NCI-H2029 treated with DMSO at 0.1 percent for 48 hours (cell line): ENCODE measurements around the gene MRPS18A.
"Not testable (repeated sequence)": the region's sequence is repeated elsewhere in the genome, so short reads cannot be mapped to it uniquely, and the experiment has no call there.

Experiments used
- DNase-seq: peaks from one replicate; lab custom pipeline; 2025; lab: John Stamatoyannopoulos, UW

MRPS18A gene

GRCh38 chr6:43717389-43717788 lies 29.8 kb upstream of the MRPS18A start:
- DNase-seq: no peak

DNA sequence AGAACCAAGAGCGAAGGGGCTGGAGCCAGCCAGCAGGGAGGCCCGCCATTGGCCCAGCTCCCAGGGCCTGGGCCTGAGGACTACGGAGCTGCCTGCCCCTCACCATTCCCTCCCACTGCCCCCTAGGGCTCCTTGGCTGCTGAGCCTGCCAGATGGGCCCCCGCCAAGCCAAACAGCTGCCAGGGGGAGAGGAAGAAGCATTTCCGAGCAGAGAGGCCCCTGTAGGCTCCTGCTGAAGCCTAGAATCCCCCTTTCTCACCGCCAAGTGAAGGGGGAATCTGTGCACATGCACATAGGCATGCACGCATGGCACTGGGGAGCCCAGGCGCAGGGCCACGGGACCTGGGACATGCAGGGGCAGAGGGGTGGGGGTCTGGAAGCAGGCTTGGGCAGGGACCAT lies 28.5 kb upstream of the MRPS18A start:
- DNase-seq: no peak

GRCh38 chr6:43715056-43715788 lies 27.6 kb upstream of the MRPS18A start:
- DNase-seq: no peak

DNA sequence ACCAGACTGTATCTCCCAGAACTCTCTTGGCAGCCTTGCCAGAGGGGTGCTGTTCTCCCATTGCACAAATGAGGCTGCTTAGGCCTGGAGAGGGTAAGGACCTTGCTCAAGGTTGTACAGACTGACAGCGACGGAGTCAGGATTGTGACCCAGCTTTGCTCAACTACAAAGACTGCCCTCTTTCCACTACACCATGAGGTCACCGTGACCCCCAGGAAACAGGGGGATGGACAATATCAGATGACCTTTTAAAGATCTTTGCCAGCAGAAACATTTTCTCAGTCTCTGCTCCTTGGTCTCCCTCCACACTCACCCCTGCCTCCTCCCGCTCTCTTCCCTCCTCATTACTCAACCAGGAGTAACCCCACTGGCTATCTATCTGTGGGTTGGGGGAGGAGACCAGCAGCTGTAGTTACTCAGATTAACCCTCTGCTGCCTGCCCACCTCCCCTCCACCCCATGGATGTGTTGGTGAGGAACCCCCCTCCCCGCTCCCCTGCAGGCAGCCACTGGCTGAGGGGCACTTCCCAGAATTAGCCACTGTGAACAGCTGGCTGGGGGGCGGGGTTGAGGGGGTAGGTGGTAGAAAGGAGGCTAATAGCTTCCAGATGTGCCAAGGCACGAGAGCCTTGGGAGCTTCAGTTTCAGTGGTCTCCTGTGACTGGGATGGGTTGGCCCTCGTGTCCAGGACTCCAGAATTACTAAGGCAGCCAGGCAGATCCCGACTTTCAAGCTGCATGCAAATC lies 26.9 kb upstream of the MRPS18A start:
- DNase-seq: no peak

GRCh38 chr6:43713643-43714310 lies 26.2 kb upstream of the MRPS18A start:
- DNase-seq: no peak

DNA sequence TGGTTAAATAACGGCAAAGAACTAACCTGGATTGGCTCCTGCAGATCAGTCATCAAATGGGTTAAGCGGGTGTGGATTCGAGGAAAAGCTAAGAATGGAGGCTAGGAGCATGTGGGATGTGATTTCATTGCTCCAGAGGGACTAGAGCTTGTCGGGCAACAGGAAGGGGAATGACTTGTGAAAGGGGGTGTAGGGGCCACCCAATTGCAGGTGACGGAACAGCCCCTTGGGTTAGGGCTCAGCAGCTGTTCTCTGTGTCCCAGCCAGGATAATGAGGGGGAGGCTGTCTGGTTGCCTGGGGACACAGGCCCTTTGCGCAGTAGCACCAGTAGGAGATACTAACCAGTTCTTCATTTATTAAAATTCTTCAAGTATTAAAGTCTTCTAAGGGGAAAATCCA lies 25.0 kb upstream of the MRPS18A start:
- DNase-seq: no peak

DNA sequence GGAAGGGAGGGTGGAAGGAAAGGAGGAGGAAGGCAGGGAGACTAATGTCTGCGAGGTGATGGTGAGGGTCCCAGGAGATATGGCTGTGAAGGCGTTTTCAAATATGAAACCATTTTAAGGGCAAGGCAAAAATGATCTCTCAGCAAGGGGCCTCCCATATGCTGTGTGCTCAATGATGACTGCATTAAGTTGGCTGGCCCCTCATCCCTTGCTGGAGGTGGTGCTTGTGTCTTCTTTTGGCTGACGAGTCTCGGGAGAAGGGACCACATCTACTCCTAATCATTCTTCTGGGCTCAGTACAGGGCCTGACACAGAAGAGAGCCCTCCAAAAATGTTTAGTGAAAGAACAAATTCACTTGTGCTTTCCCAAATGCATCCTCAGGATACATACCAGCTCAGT lies 23.0 kb upstream of the MRPS18A start:
- DNase-seq: no peak

DNA sequence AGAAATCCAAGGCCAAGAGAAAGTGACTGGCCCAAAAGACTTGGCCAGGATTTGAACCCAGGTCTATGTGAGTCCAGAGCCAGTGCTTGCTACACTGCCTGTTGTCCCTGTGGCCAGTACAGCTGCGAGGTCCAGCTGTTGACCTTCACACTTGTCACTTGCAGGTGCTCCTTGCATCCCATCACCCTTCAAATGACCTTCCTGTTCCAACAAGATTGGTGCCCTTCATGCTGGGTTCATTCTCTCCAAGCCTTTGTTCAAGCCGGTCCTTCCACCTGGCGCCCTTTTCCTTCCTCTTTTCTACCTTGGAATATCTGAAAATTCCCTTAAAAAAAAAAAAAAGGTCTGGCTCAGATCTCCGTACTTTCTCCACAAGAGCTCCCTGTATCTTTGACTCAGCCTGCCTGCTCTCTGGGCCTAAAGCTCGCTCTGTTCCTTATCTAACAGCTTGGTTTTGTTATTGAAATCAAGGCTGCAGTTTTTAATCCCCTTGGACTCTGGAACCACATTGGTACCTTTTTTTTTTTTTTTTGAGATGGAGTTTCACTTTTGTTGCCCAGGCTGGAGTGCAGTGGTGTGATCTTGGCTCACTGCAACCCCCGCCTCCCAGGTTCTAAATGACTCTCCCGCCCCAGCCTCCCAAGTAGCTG lies 22.2 kb upstream of the MRPS18A start:
- DNase-seq: no peak

GRCh38 chr6:43708860-43709653 lies 21.5 kb upstream of the MRPS18A start:
- no peak for DNase-seq

- no peak for DNase-seq
Observed at GRCh38 chr6:43707767-43708166, 20.2 kb upstream of the MRPS18A start.

DNA sequence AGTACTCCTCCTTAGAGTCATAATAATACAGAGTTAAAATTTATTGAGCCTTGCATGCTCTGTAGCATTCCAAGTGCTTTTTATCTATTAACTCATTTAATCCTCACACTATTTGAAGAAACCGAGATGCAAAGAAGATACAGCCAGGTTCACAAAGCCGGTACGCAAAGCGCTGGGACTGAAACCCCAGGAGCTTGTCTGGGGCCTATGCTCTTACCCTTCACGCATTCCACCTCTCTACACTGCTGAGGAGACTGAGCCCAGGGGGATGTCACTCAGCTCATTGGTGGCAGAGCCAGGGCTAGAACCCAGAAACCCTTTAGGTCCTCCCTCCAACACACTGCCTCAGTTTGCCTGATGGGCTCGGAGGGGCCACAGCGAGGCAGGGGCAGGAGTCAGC lies 19.7 kb upstream of the MRPS18A start:
- no peak for DNase-seq

DNA sequence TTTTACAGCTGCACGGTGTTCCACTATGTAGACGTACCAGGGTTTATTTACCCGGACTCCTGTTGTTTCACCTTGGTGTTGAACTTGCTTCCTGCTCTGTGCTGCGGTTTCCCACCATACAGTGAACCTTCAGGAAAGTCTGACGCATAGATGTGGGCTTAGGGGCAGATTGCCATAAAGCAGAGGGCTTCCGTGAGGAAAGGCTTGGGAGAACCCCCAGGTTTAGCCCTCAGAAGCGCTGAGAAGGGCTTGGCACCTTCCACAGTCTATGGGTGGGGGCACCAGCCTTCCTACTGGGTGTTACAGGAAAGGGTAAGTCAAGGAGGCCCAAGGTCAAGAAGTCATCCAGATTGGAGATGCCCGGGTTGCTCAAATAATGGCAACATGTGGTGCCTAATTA lies 19.2 kb upstream of the MRPS18A start:
- no peak for DNase-seq

DNA sequence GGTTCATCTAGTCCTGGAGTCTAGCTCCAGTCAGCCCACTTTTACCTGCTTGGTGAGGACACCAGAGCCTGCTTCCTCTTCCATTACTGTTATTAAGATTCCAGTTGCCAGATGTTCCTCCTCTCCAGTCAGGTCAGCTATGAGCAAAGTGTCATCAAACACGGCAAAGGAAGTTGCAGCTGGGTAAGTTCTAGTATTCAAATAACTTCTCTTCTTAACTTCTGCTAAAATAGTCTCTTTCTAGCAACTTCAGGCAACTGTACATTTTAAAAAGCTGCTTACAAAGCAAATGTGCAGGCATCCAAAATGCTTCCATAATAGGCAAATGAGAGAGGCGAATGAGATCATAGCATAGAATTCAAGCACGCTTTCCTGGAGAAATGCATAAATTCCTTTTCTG lies 18.4 kb upstream of the MRPS18A start:
- no peak for DNase-seq

GRCh38 chr6:43703512-43704429 lies 16.2 kb upstream of the MRPS18A start:
- no peak for DNase-seq

DNA sequence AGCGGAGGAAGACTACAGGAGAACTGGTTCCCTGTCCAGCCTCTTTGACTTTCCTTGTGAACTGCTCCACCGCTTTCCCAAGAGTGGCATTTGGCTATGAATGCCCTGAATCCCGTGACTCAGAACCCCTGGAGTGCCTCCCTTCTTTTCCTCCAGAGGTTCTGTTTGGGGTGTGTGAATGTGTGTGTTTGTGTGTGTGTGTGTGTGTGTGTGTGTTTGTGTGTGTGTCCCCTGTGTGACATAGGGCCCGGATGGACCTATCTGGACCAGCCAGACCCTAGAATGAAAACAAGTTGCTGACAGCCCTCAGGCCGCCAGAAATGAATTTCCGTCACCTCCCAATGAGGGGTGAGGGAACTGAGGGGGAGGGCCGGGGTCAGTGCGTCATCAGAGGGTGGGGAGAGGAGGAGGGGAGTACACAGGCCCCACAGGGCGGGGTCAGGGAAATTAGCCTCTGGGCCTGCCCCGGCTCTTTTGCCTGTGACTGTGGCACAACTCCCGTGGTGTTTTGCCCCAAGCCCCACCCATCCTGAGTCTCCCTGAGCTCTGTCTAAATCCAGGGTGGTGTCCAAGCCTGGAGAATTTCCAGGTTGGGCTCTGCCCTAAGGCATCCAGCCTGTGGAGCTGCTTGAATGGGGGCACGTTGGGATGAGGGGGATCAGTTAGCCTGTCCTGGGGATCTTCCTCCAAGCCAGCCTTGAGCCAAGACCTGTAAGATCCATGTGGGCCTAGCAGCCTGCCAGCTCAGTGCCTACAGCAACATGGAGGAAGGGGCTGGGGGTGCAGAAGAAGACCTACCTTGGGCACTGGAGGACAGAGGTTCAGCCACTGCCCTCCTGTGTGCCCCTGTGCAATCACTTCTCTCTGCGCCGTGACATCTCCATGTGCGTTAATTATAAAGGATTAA lies 15.2 kb upstream of the MRPS18A start:
- DNase-seq: peak; percentile 47

DNA sequence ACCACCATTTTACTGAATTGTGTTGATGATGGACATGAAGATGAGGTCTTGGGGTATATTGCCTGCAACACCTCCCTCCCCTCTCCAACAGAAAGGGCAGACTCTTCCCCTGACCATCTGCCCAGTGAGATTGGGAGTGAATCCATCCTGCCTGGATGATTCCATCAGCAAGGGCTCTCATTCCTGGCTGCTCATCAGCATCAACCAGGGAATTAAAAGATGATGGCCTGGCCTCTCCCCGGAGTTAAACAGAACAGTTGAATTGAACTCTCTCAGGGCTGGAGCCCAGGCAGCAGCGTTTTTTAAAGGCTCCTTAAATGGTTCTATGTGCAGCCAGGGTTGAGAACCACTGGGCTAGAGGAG lies 14.6 kb upstream of the MRPS18A start:
- DNase-seq: no peak

DNA sequence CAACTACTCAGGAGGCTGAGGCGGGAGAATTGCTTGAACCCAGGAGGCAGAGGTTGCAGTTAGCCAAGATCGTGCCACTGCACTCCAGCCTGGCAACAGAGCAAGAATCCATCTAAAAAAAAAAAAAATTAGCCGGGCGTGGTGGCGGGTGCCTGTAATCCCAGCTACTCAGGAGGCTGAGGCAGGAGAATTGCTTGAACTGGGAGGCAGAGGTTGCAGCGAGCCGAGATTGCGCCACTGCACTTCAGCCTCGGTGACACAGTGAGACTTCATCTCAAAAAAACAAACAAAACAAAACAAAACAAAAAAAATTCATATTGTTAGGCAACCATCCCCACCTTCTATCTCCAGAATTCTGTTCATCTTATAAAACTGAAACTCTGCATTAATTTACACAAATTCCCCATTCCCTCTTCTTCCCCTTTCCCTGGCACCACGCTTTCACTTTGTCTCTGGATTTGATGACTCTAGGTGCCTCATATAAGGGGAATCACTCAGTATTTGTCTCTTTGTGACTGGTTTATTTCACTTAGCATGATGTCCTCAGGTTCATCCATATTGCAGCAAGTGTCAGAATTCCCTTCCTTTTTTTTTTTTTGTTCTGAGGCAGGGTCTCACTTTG lies 13.5 kb upstream of the MRPS18A start:
- DNase-seq: not testable (repeated sequence)

- peak; percentile 39 for DNase-seq
Observed at GRCh38 chr6:43699564-43700186, 12.1 kb upstream of the MRPS18A start.
